GM10847 (cell line): ENCODE results near the gene TXNIP.
A peak's percentile ranks its signal among the peaks of the same experiment; 100 is the strongest.

Source experiments
- POLR2A ChIP-seq: IDR thresholded peaks from 2 replicates; pipeline ENCODE4 v1.6.1; 2011; ENCODE audit not compliant: insufficient read length; ENCODE audit errors: extremely low read depth

Gene TXNIP

GRCh38 chr1:146019231-146020057 is 23.1 kb upstream of the TXNIP start:
- no peak for TF ChIP-seq POLR2A

GRCh38 chr1:146016891-146017290 is 20.5 kb upstream of the TXNIP start:
- no peak for TF ChIP-seq POLR2A

- TF ChIP-seq POLR2A, result no peak
Observed at GRCh38 chr1:146013559-146013922, 17.2 kb upstream of the TXNIP start.

GRCh38 chr1:146012703-146013558 is 16.6 kb upstream of the TXNIP start:
- no peak for TF ChIP-seq POLR2A

GRCh38 chr1:146010126-146010738 is 13.9 kb upstream of the TXNIP start:
- no peak for TF ChIP-seq POLR2A

- no peak for TF ChIP-seq POLR2A
Observed at GRCh38 chr1:146007489-146008133, 11.2 kb upstream of the TXNIP start.

- no peak for TF ChIP-seq POLR2A
Observed at GRCh38 chr1:146001709-146002108, 5.3 kb upstream of the TXNIP start.

- TF ChIP-seq POLR2A, result no peak
Observed at GRCh38 chr1:145999321-146000024, 3.1 kb upstream of the TXNIP start.

GRCh38 chr1:145997718-145998023 is 1.3 kb upstream of the TXNIP start:
- no peak for TF ChIP-seq POLR2A

- peak; percentile 26 for TF ChIP-seq POLR2A
Observed at GRCh38 chr1:145997016-145997717, 788 bp upstream of the TXNIP start.

- TF ChIP-seq POLR2A, result no peak
Observed at GRCh38 chr1:145995964-145996432, 381 bp downstream of the TXNIP start.

- no peak for TF ChIP-seq POLR2A
Observed at GRCh38 chr1:145995148-145995881, 1.1 kb downstream of the TXNIP start.

- TF ChIP-seq POLR2A, result peak; percentile 16
Observed at GRCh38 chr1:145994391-145995120, 1.8 kb downstream of the TXNIP start.
